KOPT-K1 (cell line): Measurements from ENCODE around the gene ENDOU.

Source experiments
- H3K27ac ChIP-seq: fragments of 200-600 bp; sonication (generic); 2 replicates; pipeline ENCODE4 v1.5.1; 2016; ENCODE audit warnings: antibody characterized with exemption, mild to moderate bottlenecking, low read depth, low read length; ENCODE audit not compliant: poor library complexity, severe bottlenecking
- H3K36me3 ChIP-seq: fragments of 200-600 bp; sonication (generic); 2 replicates; pipeline ENCODE4 v1.5.1; 2017; ENCODE audit warnings: antibody characterized with exemption, mild to moderate bottlenecking, low read length, moderate library complexity; ENCODE audit not compliant: insufficient read depth
- H3K9me3 ChIP-seq: fragments of 200-600 bp; sonication (generic); 2 replicates; pipeline ENCODE4 v1.5.1; 2017; ENCODE audit warnings: antibody characterized with exemption, low read length, mild to moderate bottlenecking; ENCODE audit not compliant: insufficient read depth, poor library complexity, severe bottlenecking

Gene ENDOU

GRCh38 chr12:47750916-47751470, 25.7 kb upstream of the ENDOU start:
- H3K36me3 ChIP-seq = no peaks in the 10 kb centered on the region
- H3K27ac ChIP-seq = no peak overlapping the region

GRCh38 chr12:47750229-47750798, 25.0 kb upstream of the ENDOU start:
- Histone ChIP-seq H3K36me3 (no peaks in the 10 kb centered on the region), H3K9me3 (no peaks in the 10 kb centered on the region), H3K27ac (no peak overlapping the region)

More at GRCh38 chr12:47750916-47751470, 25.7 kb upstream of the ENDOU start:
- H3K9me3 ChIP-seq = no peaks in the 10 kb centered on the region

- Histone ChIP-seq H3K9me3 (no peaks in the 10 kb centered on the region), H3K36me3 (no peaks in the 10 kb centered on the region), H3K27ac (no peak overlapping the region)
Observed at GRCh38 chr12:47748899-47749298, 23.6 kb upstream of the ENDOU start.

GRCh38 chr12:47748507-47748828, 23.2 kb upstream of the ENDOU start:
- Histone ChIP-seq H3K9me3 (no peaks in the 10 kb centered on the region), H3K36me3 (no peaks in the 10 kb centered on the region), H3K27ac (no peak overlapping the region)

GRCh38 chr12:47747596-47748506, 22.6 kb upstream of the ENDOU start:
- H3K9me3 ChIP-seq = no peaks in the 10 kb centered on the region
- no peak overlapping the region for H3K27ac ChIP-seq
- H3K36me3 ChIP-seq = no peaks in the 10 kb centered on the region

- Histone ChIP-seq H3K27ac (no peak overlapping the region), H3K36me3 (no peaks in the 10 kb centered on the region), H3K9me3 (no peaks in the 10 kb centered on the region)
Observed at GRCh38 chr12:47747126-47747525, 21.8 kb upstream of the ENDOU start.

GRCh38 chr12:47746523-47746922, 21.2 kb upstream of the ENDOU start:
- Histone ChIP-seq H3K9me3 (no peaks in the 10 kb centered on the region), H3K27ac (no peak overlapping the region), H3K36me3 (no peaks in the 10 kb centered on the region)

GRCh38 chr12:47746073-47746472, 20.8 kb upstream of the ENDOU start:
- Histone ChIP-seq H3K9me3 (no peaks in the 10 kb centered on the region), H3K36me3 (no peaks in the 10 kb centered on the region), H3K27ac (no peak overlapping the region)

GRCh38 chr12:47745485-47746041, 20.3 kb upstream of the ENDOU start:
- no peaks in the 10 kb centered on the region for H3K36me3 ChIP-seq
- H3K27ac ChIP-seq = no peak overlapping the region
- no peaks in the 10 kb centered on the region for H3K9me3 ChIP-seq

- Histone ChIP-seq H3K36me3 (no peaks in the 10 kb centered on the region), H3K27ac (no peak overlapping the region), H3K9me3 (no peaks in the 10 kb centered on the region)
Observed at GRCh38 chr12:47744778-47745436, 19.6 kb upstream of the ENDOU start.

- Histone ChIP-seq H3K36me3 (no peaks in the 10 kb centered on the region), H3K27ac (no peak overlapping the region), H3K9me3 (no peaks in the 10 kb centered on the region)
Observed at GRCh38 chr12:47744005-47744651, 18.8 kb upstream of the ENDOU start.

GRCh38 chr12:47743311-47743860, 18.1 kb upstream of the ENDOU start:
- no peak overlapping the region for H3K27ac ChIP-seq
- H3K36me3 ChIP-seq = no peaks in the 10 kb centered on the region
- no peaks in the 10 kb centered on the region for H3K9me3 ChIP-seq

GRCh38 chr12:47742253-47742825, 17.0 kb upstream of the ENDOU start:
- Histone ChIP-seq H3K9me3 (no peaks in the 10 kb centered on the region), H3K36me3 (no peaks in the 10 kb centered on the region), H3K27ac (no peak overlapping the region)

GRCh38 chr12:47741340-47741703, 16.0 kb upstream of the ENDOU start:
- Histone ChIP-seq H3K27ac (no peak overlapping the region), H3K9me3 (no peaks in the 10 kb centered on the region)

More at GRCh38 chr12:47741340-47741703, 16.0 kb upstream of the ENDOU start:
- no peaks in the 10 kb centered on the region for H3K36me3 ChIP-seq
